ENCODE measurements around the gene MAGI1.
A peak's percentile ranks its signal among the peaks of the same experiment; 100 is the strongest.

MAGI1 gene

DNA sequence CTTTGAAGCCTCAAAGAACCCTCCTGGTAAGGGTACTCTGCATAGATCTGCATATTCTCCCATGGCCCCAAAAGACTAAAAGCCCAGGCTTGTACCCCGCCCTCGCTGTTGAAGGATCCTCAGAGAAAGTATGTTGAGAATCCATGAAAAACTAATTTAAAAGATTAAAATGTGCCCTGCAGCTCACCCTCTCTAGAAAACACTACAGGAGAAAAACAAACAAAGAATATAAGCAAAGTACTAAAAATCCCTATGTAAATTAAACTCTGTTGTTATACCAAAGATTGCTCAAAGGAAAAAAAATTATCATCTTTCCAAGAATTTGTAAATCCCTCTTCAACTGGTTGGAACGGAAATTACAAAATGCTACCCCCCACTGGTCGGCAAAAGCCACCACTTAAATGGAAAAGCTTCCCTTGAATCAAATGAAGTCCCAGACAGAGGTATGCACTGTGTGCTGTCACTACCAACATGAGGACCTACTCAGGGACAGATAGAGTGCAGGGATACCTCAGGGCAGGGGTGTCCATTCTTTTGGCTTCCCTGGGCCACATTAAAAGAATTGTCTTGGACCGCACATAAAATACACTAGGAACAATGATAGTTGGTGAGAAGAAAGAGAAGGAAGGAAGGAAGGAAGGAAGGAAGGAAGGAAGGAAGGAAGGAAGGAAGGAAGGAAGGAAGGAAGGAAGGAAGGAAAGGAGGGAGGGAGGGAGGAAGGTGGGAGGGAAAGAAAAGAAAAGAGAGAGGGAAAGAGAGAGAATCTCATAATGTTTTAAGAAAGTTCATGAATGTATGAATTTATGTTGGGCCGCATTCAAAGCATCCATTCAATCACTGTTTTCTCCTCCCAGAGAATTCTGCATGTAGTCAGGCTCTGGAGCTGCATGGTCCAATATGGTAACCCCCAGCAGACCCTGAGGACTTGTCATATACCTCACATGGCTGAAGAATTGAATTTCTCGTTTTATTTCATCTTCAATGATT is 88.1 kb downstream of the MAGI1 start:
- intact Hi-C loops (cut with DNase I; ENCODE audit: low total_unique reads), result no loop called here
- TF ChIP-seq, protein P1, sequence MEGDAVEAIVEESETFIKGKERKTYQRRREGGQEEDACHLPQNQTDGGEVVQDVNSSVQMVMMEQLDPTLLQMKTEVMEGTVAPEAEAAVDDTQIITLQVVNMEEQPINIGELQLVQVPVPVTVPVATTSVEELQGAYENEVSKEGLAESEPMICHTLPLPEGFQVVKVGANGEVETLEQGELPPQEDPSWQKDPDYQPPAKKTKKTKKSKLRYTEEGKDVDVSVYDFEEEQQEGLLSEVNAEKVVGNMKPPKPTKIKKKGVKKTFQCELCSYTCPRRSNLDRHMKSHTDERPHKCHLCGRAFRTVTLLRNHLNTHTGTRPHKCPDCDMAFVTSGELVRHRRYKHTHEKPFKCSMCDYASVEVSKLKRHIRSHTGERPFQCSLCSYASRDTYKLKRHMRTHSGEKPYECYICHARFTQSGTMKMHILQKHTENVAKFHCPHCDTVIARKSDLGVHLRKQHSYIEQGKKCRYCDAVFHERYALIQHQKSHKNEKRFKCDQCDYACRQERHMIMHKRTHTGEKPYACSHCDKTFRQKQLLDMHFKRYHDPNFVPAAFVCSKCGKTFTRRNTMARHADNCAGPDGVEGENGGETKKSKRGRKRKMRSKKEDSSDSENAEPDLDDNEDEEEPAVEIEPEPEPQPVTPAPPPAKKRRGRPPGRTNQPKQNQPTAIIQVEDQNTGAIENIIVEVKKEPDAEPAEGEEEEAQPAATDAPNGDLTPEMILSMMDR (IDR thresholded peaks at IDR 0.05), result no peak

DNA sequence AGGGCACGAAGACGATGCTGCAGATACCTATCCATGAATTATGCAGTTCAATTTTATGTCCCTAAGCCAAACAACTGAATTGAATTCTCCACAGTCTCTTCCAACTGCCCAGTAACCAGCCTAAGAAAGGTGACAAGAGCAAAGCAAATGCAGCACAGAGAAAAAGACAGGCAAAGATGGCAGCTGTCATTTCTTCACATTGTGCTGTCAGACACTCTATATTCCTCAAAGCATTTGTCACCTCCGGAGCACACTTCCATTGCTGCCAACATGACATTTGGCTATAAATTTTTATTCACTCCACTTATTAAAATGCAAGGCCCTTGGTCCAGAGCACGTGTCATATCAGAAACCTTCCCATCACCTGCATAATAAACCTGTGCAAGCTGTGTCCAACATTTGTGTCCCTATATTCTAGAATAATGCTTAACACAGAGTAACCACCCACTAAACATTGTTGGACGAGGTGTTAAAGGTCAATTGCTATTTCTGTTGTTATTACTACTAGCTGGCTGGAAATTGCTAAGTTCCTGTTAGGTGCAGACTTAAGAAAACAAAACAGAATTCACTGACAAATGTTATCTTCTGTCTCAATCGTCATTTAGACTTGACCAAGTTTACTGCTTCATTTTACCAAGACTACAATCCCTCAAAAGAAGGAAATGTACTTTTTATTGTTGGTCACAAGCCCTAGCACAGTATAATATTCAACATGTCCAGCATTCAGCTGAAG is 89.7 kb downstream of the MAGI1 start:
- Histone ChIP-seq H3K27ac (peak overlapping the region; percentile 4 to 18), H3K4me3 (no peak overlapping the region), H3K27me3 (no peaks in the 10 kb centered on the region), H3K36me3 (no peaks in the 10 kb centered on the region), H3K4me1 (peaks cover 0 to 69% (median 33%) of the 10 kb centered on the region in 4 donors), H3K9me3 (no peaks in the 10 kb centered on the region)
- intact Hi-C loops (cut with DNase I; ENCODE audit: low total_unique reads), result no loop called here
- DNase-seq, result no peak
- TF ChIP-seq, protein P1 (IDR thresholded peaks at IDR 0.05), result no peak

More for the DNA sequence above, 88.1 kb downstream of the MAGI1 start:
- DNase-seq, result no peak
- Histone ChIP-seq H3K4me3 (no peak overlapping the region), H3K27ac (no peak overlapping the region), H3K27me3 (no peaks in the 10 kb centered on the region), H3K36me3 (no peaks in the 10 kb centered on the region), H3K4me1 (peaks cover 0 to 81% (median 34%) of the 10 kb centered on the region in 4 donors), H3K9me3 (no peaks in the 10 kb centered on the region)

DNA sequence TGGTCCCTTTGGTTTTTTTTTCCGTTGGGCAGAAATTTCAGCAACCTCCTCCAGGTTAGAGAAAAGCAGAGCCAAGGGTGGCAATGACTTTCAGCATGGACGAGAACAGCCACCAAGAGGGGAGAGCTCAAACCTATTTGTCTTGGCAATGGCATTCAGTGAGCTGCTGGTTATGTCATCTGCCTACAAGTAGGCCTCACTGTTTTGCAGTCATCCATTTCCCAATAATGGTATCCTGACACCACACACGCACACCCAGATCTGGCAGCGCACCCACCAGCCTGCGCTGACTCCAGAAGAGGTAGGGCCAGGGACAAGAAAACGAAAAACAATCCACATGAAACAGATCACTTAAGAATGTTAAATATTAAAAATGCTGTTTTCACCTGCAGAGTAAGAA is 92.3 kb downstream of the MAGI1 start:
- peak overlapping the region; percentile 41 to 64 for H3K27ac ChIP-seq
- no peaks in the 10 kb centered on the region for H3K27me3 ChIP-seq
- H3K36me3 ChIP-seq, result no peaks in the 10 kb centered on the region
- H3K4me1 ChIP-seq, result peaks cover 0 to 51% (median 17%) of the 10 kb centered on the region in 4 donors
- TF ChIP-seq, protein P1 (IDR thresholded peaks at IDR 0.05), result no peak
- no peaks in the 10 kb centered on the region for H3K9me3 ChIP-seq
- intact Hi-C loops (cut with DNase I; ENCODE audit: low total_unique reads), result no loop called here
- peak; percentile 45 to 73 for DNase-seq
- H3K4me3 ChIP-seq, result no peak overlapping the region

DNA sequence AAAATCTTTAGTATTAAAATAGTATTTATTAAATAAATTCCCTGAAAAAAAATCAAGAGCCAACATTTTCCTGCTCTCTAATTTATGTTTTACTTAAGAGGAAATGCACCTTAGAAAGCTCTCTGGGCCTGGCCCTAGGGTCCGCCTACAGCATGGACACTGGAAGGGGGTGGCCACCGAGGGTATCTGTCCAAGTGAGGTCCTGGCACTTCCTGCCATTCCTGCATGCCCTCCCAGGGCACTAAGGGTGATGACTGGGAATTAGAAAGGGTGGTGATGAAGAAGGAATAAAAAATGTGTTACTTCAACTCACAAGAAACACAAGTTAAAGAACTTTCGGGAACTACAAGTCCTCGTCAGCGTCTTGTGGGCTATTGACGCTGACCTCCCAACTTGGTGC is 92.8 kb downstream of the MAGI1 start:
- H3K4me1 ChIP-seq, result peaks cover 0 to 54% (median 17%) of the 10 kb centered on the region in 4 donors
- H3K27me3 ChIP-seq, result no peaks in the 10 kb centered on the region
- DNase-seq, result no peak
- H3K36me3 ChIP-seq, result no peaks in the 10 kb centered on the region
- TF ChIP-seq, protein P1 (IDR thresholded peaks at IDR 0.05), result no peak
- H3K9me3 ChIP-seq, result no peaks in the 10 kb centered on the region
- intact Hi-C loops (cut with DNase I; ENCODE audit: low total_unique reads), result no loop called here
- peak overlapping the region; percentile 41 to 64 for H3K27ac ChIP-seq
- H3K4me3 ChIP-seq, result no peak overlapping the region

DNA sequence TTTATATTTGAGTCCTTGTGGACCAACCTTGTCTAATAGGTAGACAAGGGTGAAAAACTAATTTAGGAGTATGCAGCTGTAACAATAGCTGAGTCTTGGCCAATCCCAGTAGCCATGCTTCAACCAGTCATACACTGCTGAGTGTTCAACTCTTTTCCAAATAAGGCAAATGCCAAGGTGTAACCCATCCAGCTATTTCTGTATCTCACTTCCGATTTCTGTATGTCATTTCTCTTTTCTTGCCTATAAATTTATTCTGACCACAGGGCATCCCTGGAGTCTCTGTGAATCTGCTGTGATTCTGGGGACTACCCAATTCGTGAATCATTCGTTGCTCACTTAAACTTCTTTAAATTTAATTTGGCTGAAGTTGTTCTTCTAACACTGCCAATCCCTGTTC is 93.2 kb downstream of the MAGI1 start:
- H3K4me1 ChIP-seq, result peaks cover 0 to 56% (median 17%) of the 10 kb centered on the region in 4 donors
- H3K36me3 ChIP-seq, result no peaks in the 10 kb centered on the region
- H3K9me3 ChIP-seq, result no peaks in the 10 kb centered on the region
- no peak for DNase-seq
- intact Hi-C loops (cut with DNase I; ENCODE audit: low total_unique reads), result no loop called here
- no peak overlapping the region for H3K4me3 ChIP-seq
- H3K27me3 ChIP-seq, result no peaks in the 10 kb centered on the region
- TF ChIP-seq, protein P1 (IDR thresholded peaks at IDR 0.05), result no peak
- peak overlapping the region; percentile 41 to 64 for H3K27ac ChIP-seq

Data from tibial artery (tissue), 4 donors.